ENCODE results near the gene RB1. TPM values are rescaled to one million over a fixed set of nuclear protein-coding genes. Genes with fewer than 3 reads are reported as not detected.

RB1 gene
- total RNA-seq, 1 experiment from 2014 or later, result 36.7 TPM

GRCh38 chr13:48265217-48265815, 38.2 kb upstream of the RB1 start:
- H3K4me1 ChIP-seq (ENCODE audit: control insufficient read depth in 1 of 2, insufficient read depth in 2 of 2, low read length in 2 of 2), result peaks cover 0 to 18% of the 10 kb centered on the region in 2 experiments; a peak in 3 of 4 replicates
- ChIA-PET RAD21 (ENCODE audit: low non-redundant PET in 1 of 2, low total read pairs in 2 of 2, uncharacterized antibody in 2 of 2, unreplicated experiment in 2 of 2) (no interaction called here), POLR2A (no interaction called here), CTCF (no interaction called here)
- H3K9ac ChIP-seq (ENCODE audit: low read length), result no peak overlapping the region
- BruUV-seq (replicated peaks), result no TSS peak
- no peaks in the 10 kb centered on the region for H3K79me2 ChIP-seq (ENCODE audit: insufficient read depth, low read length)
- no peak overlapping the region for H2AFZ ChIP-seq (ENCODE audit: low read depth, low read length, poor library complexity, severe bottlenecking)
- H3K4me2 ChIP-seq (ENCODE audit: low read length), result no peak overlapping the region
- no peaks in the 10 kb centered on the region for H3K27me3 ChIP-seq (ENCODE audit: insufficient read depth, low read length)
- no peaks in the 10 kb centered on the region for H3K9me3 ChIP-seq (ENCODE audit: control insufficient read depth in 1 of 2, insufficient read depth in 1 of 2, low read depth in 1 of 2, low read length in 2 of 2)
- no peaks in the 10 kb centered on the region for H4K20me1 ChIP-seq (ENCODE audit: insufficient read depth)
- peaks cover 0 to 12% of the 10 kb centered on the region in 2 experiments; a peak in 2 of 4 replicates for H3K36me3 ChIP-seq (ENCODE audit: control insufficient read depth in 1 of 2, insufficient read depth in 2 of 2, low read length in 2 of 2)
- TF ChIP-seq EZH2 (IDR thresholded peaks at IDR 0.05) (no peak), SRF (IDR thresholded peaks at IDR 0.05; ENCODE audit: low read depth) (no peak), POLR2A (IDR thresholded peaks at IDR 0.05; ENCODE audit: borderline replicate concordance, extremely low read depth, insufficient read depth, insufficient read length) (no peak), EZH2phosphoT487 (IDR thresholded peaks at IDR 0.05; ENCODE audit: borderline replicate concordance) (no peak), CBX3 (IDR thresholded peaks at IDR 0.05; ENCODE audit: low read depth) (no peak), CEBPB (IDR thresholded peaks at IDR 0.05; ENCODE audit: low read depth) (no peak), ELF1 (IDR thresholded peaks at IDR 0.05; ENCODE audit: borderline replicate concordance, low read depth) (no peak), ZFX (IDR thresholded peaks at IDR 0.05) (no peak), CTCF (IDR thresholded peaks at IDR 0.05 in 2 of 3, conservative IDR thresholded peaks at IDR 0.05 in 1 of 3; ENCODE audit: borderline replicate concordance in 1 of 3, insufficient read depth in 1 of 3, low read depth in 2 of 3, low read length in 2 of 3) (no peak), ZBTB33 (IDR thresholded peaks at IDR 0.05; ENCODE audit: extremely low read depth, insufficient replicate concordance, low read length) (no peak)
- intact Hi-C loops (cut with micrococcal nuclease), result no loop called here
- no peak overlapping the region for H3K27ac ChIP-seq (ENCODE audit: low read depth, low read length)
- ATAC-seq (no peak), DNase-seq (ENCODE audit: low read depth, low spot score) (no peak)
- no peak overlapping the region for H3K4me3 ChIP-seq (replicated peaks in 1 of 2; ENCODE audit: low read depth in 1 of 2, low read length in 2 of 2)
- no peaks in the 10 kb centered on the region for H3K9me2 ChIP-seq (ENCODE audit: insufficient read depth)
